ENCODE data around the gene HAS3. TPM values are rescaled to one million over a fixed set of nuclear protein-coding genes. Genes with fewer than 3 reads are reported as not detected.

Gene HAS3
- total and polyA plus RNA-seq, 5 donors, result 0.18 to 0.89 (median 0.50) TPM

DNA sequence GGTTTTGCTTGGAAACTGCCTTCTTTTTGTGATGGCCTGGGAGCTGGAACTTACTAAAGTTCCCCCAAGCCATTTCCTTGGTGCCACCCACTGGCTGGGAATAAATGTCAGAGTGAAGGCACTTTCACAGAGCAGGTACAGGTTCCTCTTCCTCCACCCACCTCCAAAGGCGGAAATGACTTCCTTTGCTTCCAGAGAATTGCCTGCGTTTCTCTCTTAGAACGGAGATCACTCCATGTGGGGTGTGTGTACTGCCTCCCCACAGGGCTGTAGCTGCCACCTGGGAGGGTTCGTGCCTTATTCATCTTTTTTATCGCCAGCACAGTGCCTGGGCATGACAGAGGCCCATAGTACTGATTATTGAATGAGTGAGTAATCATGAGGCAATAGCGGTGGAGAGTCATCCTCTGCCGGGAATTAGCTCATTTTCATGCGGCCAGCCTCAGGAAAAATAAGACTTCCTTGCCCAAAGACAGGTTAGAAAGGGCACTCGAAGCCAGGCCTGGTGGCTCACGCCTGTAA lies 32.2 kb upstream of the HAS3 start:
- DNase-seq (no peak), ATAC-seq (no peak)
- H3K27ac ChIP-seq (ENCODE audit: low read length), result no peak overlapping the region
- H3K4me3 ChIP-seq (ENCODE audit: low read length), result no peak overlapping the region
- H3K9me3 ChIP-seq (ENCODE audit: control insufficient read depth, low read length), result no peaks in the 10 kb centered on the region
- H3K27me3 ChIP-seq (ENCODE audit: control insufficient read depth, insufficient read depth), result no peaks in the 10 kb centered on the region
- WGBS, result 86% methylated on average over 10 of the region's 10 CpGs
- intact Hi-C loops (cut with DNase I), result no loop called here
- peaks cover 2% of the 10 kb centered on the region for H3K4me1 ChIP-seq (ENCODE audit: control insufficient read depth, insufficient read depth, low read length)

DNA sequence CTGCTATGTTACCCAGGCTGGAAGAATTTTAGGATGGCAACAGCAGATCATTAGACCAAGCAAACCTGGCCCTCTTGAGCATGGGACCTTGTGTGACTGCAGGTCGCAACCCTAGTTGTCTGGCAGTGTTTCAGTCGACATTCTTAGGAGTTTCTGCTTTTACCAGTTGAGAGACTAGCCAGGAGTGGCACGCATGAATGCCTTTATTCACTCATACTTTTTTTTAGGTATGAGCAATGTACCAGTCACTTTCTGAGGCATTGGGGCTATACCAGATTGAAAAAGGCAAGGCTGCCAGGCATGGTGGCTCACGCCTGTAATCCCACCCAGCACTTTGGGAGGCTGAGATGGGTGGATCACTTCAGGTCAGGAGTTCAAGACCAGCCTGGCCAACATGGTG lies 28.2 kb upstream of the HAS3 start:
- no peak for ATAC-seq
- intact Hi-C loops (cut with DNase I), result no loop called here
- 89% methylated on average over 4 of the region's 4 CpGs for WGBS

DNA sequence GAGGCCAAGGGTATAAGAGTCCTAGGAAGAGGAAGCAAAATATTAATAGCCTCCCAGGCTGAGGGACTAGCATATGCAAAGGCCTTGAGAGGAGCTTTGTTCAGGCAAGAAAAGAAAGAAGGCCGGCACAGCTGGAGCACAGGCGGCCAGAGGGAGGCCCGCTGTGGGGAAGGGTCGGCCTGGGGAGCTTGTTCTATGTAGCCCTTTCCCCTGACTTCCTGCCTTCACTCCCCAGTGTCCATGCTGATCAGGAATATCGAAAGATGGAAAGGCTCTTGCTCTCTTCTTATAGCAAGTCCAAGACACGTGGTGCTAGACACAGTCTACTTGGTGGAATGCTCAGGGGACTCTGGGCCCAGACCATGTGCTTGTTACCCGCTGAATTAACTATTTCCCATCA lies 27.4 kb upstream of the HAS3 start:
- 87% methylated on average over 7 of the region's 7 CpGs for whole genome bisulfite sequencing
- intact Hi-C loops (cut with DNase I), result no loop called here
- H3K27ac ChIP-seq (ENCODE audit: low read length), result no peak overlapping the region
- no peaks in the 10 kb centered on the region for H3K9me3 ChIP-seq (ENCODE audit: control insufficient read depth, low read length)
- ATAC-seq (no peak), DNase-seq (no peak)
- H3K4me3 ChIP-seq (ENCODE audit: low read length), result no peak overlapping the region
- no peaks in the 10 kb centered on the region for H3K27me3 ChIP-seq (ENCODE audit: control insufficient read depth, insufficient read depth)
- no peaks in the 10 kb centered on the region for H3K4me1 ChIP-seq (ENCODE audit: control insufficient read depth, insufficient read depth, low read length)

More for the DNA sequence above, 28.2 kb upstream of the HAS3 start:
- no peak for DNase-seq
- Histone ChIP-seq H3K4me3 (ENCODE audit: low read length) (no peak overlapping the region), H3K9me3 (ENCODE audit: control insufficient read depth, low read length) (no peaks in the 10 kb centered on the region), H3K4me1 (ENCODE audit: control insufficient read depth, insufficient read depth, low read length) (peaks cover 1% of the 10 kb centered on the region), H3K27me3 (ENCODE audit: control insufficient read depth, insufficient read depth) (no peaks in the 10 kb centered on the region), H3K27ac (ENCODE audit: low read length) (no peak overlapping the region)

DNA sequence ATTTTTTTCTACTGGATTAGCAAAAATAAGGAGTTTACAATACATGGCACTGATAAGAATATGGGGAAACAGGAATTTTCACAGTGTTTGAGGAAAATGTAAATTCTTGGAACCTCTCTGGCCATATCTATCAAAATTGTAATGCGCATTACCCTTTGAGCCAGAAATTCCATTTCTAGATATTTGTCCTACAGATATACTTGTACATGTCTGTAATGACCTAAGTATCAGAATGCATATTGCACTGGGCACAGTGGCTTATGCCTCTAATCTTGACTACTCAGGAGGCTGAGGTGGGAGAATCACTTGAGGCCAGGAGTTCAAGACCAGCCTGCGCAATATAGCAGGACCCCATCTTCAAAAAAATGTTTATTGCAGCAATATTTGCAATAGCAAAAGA lies 25.8 kb upstream of the HAS3 start:
- DNase-seq (no peak), ATAC-seq (no peak)
- Histone ChIP-seq H3K27me3 (ENCODE audit: control insufficient read depth, insufficient read depth) (no peaks in the 10 kb centered on the region), H3K9me3 (ENCODE audit: control insufficient read depth, low read length) (no peaks in the 10 kb centered on the region), H3K4me3 (ENCODE audit: low read length) (no peak overlapping the region), H3K27ac (ENCODE audit: low read length) (no peak overlapping the region), H3K4me1 (ENCODE audit: control insufficient read depth, insufficient read depth, low read length) (no peaks in the 10 kb centered on the region)
- over 99% methylated on average over 2 of the region's 2 CpGs for WGBS
- intact Hi-C loops (cut with DNase I), result no loop called here

DNA sequence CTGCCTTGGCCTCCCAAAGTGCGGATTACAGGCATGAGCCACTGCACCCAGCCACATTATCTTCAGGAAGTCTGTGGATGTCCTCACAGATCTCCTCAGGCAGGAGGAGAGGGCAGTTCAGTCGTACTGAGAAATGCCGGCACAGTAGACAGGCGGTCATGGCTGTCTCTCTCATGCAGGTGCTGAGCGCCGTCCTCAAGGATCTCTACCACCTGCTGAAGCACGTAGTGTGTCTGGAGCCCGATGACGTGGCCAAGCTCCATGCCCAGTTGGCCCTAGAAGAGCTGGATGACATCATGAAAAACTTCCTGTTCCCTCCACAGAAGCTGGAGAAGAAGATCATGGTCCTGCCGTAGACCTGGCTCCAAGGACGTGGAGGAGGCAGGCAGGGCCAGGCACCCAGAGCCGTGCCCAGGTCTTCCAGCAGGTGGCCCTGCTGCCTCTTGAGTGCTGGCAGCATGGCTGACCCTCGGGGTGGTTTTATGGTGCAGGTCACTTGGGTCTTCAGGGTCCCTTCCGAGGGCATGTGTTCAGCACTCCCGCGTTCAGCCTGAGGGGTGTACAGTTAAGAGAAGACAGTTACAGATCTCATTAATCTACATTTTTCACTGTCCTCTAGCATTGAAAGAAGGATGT lies 22.0 kb upstream of the HAS3 start:
- no peak for DNase-seq
- H3K4me3 ChIP-seq (ENCODE audit: low read length), result no peak overlapping the region
- no peak overlapping the region for H3K27ac ChIP-seq (ENCODE audit: low read length)
- H3K9me3 ChIP-seq (ENCODE audit: control insufficient read depth, low read length), result no peaks in the 10 kb centered on the region
- ATAC-seq, result no peak
- intact Hi-C loops (cut with DNase I), result no loop called here
- H3K4me1 ChIP-seq (ENCODE audit: control insufficient read depth, insufficient read depth, low read length), result no peaks in the 10 kb centered on the region
- WGBS, result 93% methylated on average over 16 of the region's 16 CpGs
- no peaks in the 10 kb centered on the region for H3K27me3 ChIP-seq (ENCODE audit: control insufficient read depth, insufficient read depth)

DNA sequence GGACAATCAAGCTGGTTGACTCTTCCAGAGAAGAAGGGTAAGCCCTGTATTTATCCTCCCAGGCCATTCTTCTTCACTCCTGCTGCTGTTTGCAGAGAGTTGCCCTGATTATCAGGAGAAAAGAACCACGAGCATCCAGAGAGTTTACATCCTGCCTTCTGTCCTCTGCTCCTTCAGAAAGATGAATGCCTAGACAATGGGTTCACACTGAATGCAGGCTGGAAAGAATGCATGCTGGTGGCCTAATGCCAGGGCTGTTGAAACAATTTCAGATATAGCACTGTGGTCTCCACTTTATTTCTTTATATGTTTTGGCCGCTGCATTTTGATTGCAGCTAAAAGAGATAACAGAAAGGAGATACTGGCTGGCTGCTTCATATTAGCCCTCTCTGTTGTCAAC lies 21.2 kb upstream of the HAS3 start:
- Histone ChIP-seq H3K4me3 (ENCODE audit: low read length) (no peak overlapping the region), H3K27ac (ENCODE audit: low read length) (no peak overlapping the region), H3K4me1 (ENCODE audit: control insufficient read depth, insufficient read depth, low read length) (peaks cover under 1% of the 10 kb centered on the region), H3K27me3 (ENCODE audit: control insufficient read depth, insufficient read depth) (no peaks in the 10 kb centered on the region), H3K9me3 (ENCODE audit: control insufficient read depth, low read length) (no peaks in the 10 kb centered on the region)
- no peak for ATAC-seq
- WGBS, result 19% methylated on average over 2 of the region's 2 CpGs
- no peak for DNase-seq
- intact Hi-C loops (cut with DNase I), result no loop called here

DNA sequence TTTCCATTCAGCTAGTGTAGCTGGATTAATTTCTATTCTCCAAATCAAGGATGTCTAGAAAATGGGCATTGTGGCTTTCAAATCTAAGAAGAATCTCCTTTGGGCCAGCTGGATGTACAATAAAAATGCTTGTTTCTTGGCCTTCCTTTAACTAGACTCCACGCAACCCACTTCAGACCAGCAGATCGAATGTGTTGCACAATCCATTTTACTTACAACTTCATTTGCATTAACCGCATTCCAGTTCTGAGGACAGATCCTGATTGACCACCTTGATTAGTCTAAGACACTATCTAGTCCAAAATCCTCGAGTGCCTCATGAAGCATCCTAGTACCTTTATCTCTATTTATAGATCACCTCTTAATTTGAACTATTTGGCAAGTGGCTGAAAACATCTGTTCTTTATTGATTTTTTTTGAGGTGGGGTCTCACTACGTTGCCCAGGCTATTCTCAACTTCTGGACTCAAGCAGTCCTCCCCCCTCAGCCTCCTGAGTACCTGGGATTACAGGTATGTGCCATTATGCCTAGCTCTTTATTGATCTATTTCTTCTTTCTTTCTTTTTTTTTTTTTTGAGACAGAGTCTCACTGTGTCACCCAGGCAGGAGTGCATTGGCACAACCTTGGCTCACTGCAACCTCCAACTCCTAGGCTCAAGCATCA lies 20.3 kb upstream of the HAS3 start:
- Histone ChIP-seq H3K4me3 (ENCODE audit: low read length) (no peak overlapping the region), H3K27ac (ENCODE audit: low read length) (no peak overlapping the region), H3K27me3 (ENCODE audit: control insufficient read depth, insufficient read depth) (no peaks in the 10 kb centered on the region), H3K4me1 (ENCODE audit: control insufficient read depth, insufficient read depth, low read length) (peaks cover 3% of the 10 kb centered on the region), H3K9me3 (ENCODE audit: control insufficient read depth, low read length) (no peaks in the 10 kb centered on the region)
- ATAC-seq (no peak), DNase-seq (no peak)
- 86% methylated on average over 5 of the region's 5 CpGs for WGBS
- intact Hi-C loops (cut with DNase I), result no loop called here

DNA sequence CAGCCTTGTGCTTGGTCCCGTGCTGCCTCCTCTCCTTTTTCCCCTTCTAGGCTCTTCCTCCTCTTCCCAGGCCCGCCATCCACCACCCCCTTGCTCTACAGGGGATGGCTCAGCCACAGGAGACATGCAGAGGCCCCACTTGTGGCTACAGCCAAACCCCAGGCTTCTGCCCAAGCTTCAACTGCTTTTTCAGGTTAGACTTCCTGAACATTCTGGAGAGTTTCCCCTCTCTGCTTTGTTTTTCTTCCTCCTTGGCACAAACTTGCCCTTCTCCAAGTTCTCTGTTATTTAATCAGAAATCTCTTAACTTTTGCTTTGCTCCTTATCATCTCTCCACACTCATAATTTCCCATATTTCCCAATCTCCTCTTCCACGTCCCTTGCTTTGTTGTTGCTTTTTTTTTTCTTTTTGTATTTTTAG lies 18.3 kb upstream of the HAS3 start:
- H3K27me3 ChIP-seq (ENCODE audit: control insufficient read depth, insufficient read depth), result no peaks in the 10 kb centered on the region
- ATAC-seq (no peak), DNase-seq (no peak)
- intact Hi-C loops (cut with DNase I), result no loop called here
- H3K27ac ChIP-seq (ENCODE audit: low read length), result no peak overlapping the region
- H3K4me3 ChIP-seq (ENCODE audit: low read length), result no peak overlapping the region
- peaks cover 3% of the 10 kb centered on the region for H3K4me1 ChIP-seq (ENCODE audit: control insufficient read depth, insufficient read depth, low read length)
- no peaks in the 10 kb centered on the region for H3K9me3 ChIP-seq (ENCODE audit: control insufficient read depth, low read length)
- WGBS, result 62% methylated on average over 3 of the region's 3 CpGs

DNA sequence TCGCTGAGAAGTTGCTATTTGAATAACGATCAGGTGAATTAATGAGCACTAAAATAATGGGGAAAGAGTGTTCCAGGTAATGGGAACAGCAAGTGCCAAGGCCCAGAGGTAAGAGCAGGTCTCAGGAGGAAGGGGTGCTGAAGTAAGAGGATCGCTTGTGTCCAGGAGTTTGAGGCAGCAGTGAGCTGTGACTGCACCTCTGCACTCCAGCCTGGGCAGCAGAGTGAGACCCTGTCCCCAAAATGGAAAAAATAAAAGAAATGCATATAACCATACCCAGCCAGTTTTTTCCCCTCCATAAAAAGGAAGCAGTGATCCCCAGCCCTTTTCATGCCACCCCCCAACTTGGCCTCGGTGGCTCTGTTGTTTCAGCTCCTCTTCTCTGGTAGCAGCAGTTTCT lies 16.8 kb upstream of the HAS3 start:
- H3K4me1 ChIP-seq (ENCODE audit: control insufficient read depth, insufficient read depth, low read length), result peaks cover 3% of the 10 kb centered on the region
- ATAC-seq (no peak), DNase-seq (no peak)
- 85% methylated on average over 4 of the region's 4 CpGs for WGBS
- H3K4me3 ChIP-seq (ENCODE audit: low read length), result no peak overlapping the region
- no peaks in the 10 kb centered on the region for H3K9me3 ChIP-seq (ENCODE audit: control insufficient read depth, low read length)
- H3K27me3 ChIP-seq (ENCODE audit: control insufficient read depth, insufficient read depth), result no peaks in the 10 kb centered on the region
- no peak overlapping the region for H3K27ac ChIP-seq (ENCODE audit: low read length)
- intact Hi-C loops (cut with DNase I), result no loop called here

DNA sequence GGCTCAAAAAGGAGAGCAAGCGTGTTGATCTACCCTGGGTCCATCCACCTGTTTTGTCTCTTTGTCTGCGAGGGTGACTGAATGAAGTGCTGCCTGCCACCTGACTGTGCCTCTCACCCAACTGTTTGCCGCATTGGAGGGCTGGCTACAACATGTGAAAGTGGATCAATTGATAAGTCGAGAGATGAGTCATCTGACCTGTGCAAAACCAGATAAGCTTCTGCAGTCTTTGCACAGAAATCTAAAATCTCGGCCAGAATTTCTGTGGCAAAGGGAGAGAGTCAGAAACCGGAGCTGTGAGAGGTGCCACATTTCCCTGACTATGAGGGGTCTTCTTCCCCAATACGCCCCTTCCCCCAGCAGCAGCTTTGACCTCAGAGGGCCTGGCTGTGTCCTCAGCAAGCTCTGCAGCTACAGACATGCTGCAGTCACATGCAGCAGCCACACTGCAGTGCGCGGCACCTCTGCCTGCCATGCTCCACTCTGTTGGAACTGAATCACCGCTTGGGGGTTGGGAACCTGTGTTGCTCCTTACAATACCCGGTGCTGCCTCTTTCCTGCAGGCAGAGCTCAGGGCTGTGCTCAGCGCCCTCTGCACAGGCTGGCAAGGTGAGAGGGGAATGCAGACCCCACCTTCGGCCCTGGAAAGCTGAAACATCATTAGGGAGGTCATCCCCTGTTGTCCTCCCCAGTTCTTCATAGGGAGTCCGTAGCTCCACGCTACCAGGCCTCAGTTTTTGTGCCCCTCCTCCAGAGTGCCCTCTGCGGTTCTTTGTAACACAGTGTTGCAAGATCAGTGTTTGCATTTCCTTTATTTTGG lies 16.2 kb upstream of the HAS3 start:
- H3K9me3 ChIP-seq (ENCODE audit: control insufficient read depth, low read length), result no peaks in the 10 kb centered on the region
- ATAC-seq, result peak; percentile 24 to 50
- DNase-seq, result no peak
- WGBS, result 55% methylated on average over 16 of the region's 16 CpGs
- H3K27me3 ChIP-seq (ENCODE audit: control insufficient read depth, insufficient read depth), result no peaks in the 10 kb centered on the region
- intact Hi-C loops (cut with DNase I), result no loop called here
- H3K27ac ChIP-seq (ENCODE audit: low read length), result no peak overlapping the region
- H3K4me1 ChIP-seq (ENCODE audit: control insufficient read depth, insufficient read depth, low read length), result peaks cover 3% of the 10 kb centered on the region
- H3K4me3 ChIP-seq (ENCODE audit: low read length), result no peak overlapping the region

DNA sequence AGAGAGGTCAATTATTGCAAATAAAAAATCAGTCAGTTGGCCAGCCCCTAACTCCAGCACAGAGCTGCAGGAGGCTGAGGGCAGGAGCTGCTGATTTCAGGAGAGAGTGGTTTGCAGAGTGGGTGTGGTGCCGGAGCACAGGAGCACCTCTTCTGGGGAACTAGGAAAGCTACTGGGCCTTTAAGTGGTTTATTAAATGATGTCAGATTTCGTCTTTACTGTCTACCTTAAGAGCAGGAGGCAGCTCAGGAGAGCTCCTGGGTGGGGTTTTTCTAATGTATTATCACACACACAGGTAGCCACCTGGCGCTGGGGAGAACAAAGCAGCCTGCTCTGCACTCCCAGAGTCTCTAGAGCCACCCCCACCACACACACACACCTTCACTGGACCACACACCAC lies 11.5 kb upstream of the HAS3 start:
- Histone ChIP-seq H3K27ac (ENCODE audit: low read length) (no peak overlapping the region), H3K4me1 (ENCODE audit: control insufficient read depth, insufficient read depth, low read length) (peaks cover 3% of the 10 kb centered on the region), H3K9me3 (ENCODE audit: control insufficient read depth, low read length) (no peaks in the 10 kb centered on the region), H3K4me3 (ENCODE audit: low read length) (no peak overlapping the region), H3K27me3 (ENCODE audit: control insufficient read depth, insufficient read depth) (no peaks in the 10 kb centered on the region)
- WGBS, result 70% methylated on average over 3 of the region's 3 CpGs
- intact Hi-C loops (cut with DNase I), result no loop called here
- ATAC-seq, result no peak
- DNase-seq, result no peak
